GM18498 (cell line): Measurements from ENCODE around the gene TBC1D4.

ENCODE experiments used
- ATAC-seq: cut with Tn5 transposase; IDR thresholded peaks from one replicate; pipeline ENCODE4 v1.9.1; 2021; ENCODE audit warnings: mild to moderate bottlenecking, moderate library complexity; ENCODE audit not compliant: unreplicated experiment

The TBC1D4 gene

DNA sequence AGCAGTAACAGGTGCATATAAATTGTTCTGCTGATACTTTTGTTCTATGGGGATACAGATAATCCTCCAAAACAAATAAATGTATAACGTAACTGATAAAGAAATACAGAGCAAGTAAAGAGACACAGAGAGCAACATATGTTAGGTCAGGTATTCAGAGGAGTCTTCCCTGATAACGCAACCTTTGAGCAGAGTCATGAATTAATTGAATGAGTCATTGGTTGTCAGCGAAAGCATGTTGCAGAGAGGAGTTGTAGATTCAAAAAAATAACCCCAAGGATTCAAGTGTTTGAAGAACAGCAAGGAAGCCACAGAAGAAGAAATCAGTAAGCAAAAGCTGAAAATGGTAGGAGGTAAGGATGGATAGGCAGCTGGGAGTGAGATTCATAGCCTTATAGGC lies 245.2 kb downstream of the TBC1D4 start:
- no peak for ATAC-seq
